ENCODE measurements around the gene ANXA4.
"Not testable (repeated sequence)": the region's sequence is repeated elsewhere in the genome, so short reads cannot be mapped to it uniquely, and the experiment has no call there.

The ANXA4 gene

DNA sequence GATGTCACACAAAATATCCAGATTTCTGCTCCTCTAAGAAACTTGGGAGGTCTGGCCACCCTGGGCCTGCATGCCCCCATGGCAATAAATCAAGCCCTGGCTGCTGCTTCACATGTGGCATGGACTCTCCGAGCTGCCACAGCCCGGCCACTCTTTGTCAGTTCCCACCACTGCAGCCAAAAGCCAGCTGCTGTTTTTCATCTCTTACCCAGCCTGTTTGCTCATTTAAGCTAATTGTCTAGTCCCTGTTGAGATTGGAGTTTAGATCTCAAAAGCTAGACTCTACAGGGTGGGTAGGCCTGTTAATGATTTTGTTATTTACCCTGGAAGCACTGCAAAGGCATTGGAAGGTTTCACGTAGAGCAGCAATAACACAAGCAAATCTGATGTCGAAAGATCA is 20.9 kb upstream of the ANXA4 start:
- DNase-seq = peak; percentile 61

- DNase-seq = no peak
Measured at GRCh38 chr2:69723791-69724190, 18.1 kb upstream of the ANXA4 start.

DNA sequence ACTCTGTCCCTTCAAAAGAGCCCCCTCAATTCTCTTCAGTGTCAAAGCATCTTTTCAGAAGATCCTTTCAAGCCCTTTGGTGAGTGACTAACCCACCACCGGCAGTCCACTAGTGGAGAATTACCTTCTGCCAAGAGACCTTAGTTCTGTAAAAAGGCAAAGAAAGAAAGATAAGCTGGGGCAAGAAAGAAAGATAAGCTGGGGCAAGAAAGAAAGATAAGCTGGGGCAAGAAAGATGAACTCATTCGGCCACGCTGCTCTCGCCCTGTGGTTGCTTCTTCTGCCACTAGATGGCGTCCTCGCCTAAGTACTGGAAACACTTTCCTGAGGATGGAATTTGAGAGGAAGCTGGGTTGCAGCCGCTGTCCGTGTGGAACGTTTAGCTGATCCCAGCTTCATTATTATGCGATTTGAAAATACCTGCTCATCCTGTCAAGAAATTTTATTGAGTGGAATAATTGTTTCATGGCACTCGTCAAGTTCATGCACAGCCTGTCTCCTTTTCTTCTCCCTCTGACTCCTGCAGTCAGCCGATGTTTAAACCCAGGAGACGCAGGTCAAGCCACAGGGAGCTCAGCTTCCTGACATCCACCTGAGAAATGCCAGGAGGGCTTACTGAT is 17.3 kb upstream of the ANXA4 start:
- peak; percentile 69 for DNase-seq

DNA sequence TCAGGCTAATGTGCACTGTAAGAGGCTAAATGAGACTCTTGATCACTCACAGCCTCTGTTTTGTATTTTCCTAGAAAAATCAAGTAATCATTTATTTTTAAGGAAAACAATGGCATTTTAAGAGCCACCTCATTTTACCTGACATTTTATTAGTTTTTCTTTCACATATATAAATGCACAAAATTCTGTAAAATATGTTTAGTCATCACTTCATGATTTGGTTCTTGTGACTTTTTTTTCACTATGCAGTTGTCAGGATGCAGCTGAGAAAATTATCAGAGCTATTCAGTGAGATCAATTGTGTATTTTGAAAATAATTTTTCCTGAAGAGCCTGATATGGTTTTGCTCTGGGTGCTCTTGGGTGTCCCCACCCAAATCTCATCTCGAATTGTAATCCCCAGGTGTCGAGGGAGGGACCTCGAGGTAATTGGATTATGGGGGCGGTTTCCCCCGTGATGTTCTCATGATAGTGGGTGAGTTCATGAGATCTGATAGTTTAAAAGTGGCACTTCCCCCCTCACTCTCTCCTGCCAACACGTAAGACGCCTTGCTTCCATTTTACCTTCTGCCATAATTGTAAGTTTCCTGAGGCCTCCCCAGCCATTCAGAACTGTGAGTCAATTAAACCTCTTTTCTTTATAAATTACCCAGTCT is 16.1 kb upstream of the ANXA4 start:
- no peak for DNase-seq

DNA sequence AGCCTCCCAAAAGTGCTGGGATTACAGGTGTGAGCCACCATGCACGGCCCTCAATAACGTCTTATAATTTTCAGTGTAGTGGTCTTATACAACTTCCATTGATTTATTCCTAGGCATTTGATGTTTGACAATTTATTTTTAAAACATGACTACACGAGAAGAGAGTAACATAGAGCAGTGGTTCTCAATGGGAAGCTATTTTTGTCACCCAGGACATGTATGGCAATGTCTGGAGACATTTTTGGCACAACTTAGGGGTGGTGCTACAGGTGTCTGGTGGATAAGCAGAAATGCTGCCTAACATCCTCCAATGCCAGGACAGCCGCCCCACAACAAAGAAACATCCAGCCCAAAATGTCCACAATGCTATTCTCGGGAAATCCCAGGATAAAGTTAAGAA is 12.7 kb upstream of the ANXA4 start:
- DNase-seq = no peak

- no peak for DNase-seq
Measured at GRCh38 chr2:69729781-69730180, 12.2 kb upstream of the ANXA4 start.

DNA sequence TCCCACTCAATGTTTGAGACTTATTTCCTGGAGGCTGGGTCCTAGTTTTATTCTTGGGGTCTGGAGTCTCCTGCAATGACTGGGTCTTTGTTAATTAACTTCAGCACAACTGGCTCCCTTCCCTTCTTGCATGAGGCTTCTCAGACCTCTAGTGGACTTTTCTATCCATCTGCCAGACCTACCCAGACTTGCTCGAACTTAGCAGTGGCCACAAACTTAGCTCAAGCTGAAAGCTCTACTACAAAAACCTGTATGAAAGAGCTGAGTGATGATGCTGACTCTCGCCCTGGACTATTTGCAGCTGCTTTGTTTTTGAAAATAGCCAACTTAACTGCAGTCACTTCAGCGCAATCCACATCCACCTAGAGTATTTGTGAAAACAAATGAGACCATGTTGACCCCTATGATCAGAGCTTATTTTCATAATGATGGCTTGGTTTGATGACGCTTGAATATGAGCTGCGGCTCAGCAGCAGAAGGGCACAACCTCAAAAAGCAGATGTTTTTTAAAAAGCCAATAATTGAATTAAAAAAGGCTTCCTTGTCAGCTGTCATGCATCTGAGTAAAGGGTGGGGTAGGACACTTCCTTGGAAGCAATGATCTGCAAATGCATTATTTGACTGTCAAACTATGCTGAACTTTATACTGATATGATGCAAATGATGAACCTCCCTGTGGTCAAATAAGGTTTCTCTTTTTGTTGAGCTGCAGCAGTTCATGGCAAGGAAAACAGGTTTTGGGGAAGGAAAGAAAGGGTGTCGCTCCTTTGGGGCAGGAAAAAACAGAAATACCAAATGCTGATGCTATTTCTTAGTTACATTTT is 10.6 kb upstream of the ANXA4 start:
- no peak for DNase-seq

- no peak for DNase-seq
Measured at GRCh38 chr2:69733342-69734034, 8.4 kb upstream of the ANXA4 start.

DNA sequence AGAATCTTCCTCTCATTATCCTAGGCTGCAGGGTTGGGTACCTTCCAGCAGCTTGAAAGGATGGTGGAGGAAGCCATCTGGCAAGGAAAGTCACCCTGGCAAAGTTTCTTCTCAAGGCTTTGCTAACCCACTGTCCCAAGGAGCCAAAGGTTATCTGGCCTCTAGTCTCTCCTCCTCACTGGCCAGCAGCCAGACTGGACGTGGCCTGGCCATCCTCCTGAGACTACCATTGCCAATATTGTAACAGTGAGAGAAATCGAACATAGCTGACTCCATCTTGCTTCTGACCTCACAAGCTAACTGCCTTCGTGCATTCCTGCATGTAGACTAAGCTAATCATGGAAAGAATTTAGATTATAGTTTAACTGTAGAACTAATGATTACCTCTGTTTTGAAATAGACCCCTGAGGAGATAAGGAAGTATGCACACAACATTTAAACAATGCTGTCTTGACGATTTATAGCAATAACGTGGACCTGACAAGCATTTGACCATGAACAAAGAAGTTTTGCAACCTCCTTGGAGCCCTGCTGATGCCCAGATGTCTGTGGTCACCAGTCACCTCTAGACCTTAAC is 7.8 kb upstream of the ANXA4 start:
- no peak for DNase-seq

DNA sequence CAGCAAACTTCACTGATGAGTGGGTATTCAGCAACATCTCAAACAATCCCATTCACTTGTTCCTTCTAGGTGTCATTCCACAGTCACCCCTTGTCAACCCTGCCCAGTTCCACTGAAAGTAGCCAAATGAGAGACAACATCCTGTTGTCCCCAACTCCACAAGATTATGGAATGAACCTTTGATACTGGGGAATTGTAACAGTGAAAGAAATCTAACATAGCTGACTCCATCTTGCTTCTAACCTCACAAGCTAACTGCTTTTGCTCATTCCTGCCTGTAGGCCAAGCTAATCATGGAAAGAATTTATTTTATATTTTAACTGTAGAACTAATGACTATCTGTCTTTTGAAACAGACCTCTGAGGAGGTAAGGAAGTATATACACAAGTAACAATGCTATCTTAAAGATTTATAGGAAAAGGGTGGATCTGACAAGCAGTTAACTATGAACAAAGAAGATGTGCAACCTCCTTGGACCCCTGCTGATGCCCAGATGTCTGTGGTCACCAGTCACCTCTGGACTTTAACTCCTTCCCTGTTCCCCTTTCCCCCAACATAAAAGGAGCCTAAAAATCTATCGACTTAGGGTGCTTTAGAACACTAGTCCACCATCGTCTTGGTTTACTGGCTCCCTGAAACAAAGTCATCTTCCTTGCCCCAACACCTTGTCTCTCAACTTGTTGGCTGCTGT is 6.9 kb upstream of the ANXA4 start:
- no peak for DNase-seq

DNA sequence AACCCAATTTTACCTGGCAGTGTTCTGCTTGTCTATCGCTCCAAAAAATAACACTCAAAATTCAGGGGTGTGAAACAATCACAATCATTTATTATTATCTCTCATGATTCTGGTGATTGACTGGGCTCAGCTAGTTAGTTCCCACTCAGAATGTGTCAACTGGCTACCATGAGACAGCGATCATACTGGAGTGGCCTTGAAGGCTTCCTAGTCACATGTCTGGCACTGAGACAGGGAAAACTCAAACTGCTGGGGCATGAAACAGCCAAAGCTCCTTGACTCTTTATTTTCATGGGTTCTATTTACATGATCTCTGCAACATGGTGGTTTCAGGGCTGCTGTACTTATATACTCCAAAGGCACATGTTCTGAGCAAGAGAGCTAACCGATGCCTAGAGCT is 6.2 kb upstream of the ANXA4 start:
- no peak for DNase-seq

GRCh38 chr2:69738149-69738548 is 3.8 kb upstream of the ANXA4 start:
- DNase-seq = not testable (repeated sequence)

- DNase-seq = no peak
Measured at GRCh38 chr2:69740502-69740951, 1.4 kb upstream of the ANXA4 start.

- peak; percentile 55 for DNase-seq
Measured at GRCh38 chr2:69741229-69741574, 732 bp upstream of the ANXA4 start.

- peak; percentile 47 for DNase-seq
Measured at GRCh38 chr2:69742322-69742952, 503 bp downstream of the ANXA4 start.

GRCh38 chr2:69743847-69744264 is 1.9 kb downstream of the ANXA4 start:
- no peak for DNase-seq

- DNase-seq = no peak
Measured at GRCh38 chr2:69744456-69744855, 2.5 kb downstream of the ANXA4 start.

- DNase-seq = no peak
Measured at GRCh38 chr2:69745035-69745434, 3.1 kb downstream of the ANXA4 start.

- no peak for DNase-seq
Measured at GRCh38 chr2:69750246-69750645, 8.3 kb downstream of the ANXA4 start.

- DNase-seq = no peak
Measured at GRCh38 chr2:69753659-69754363, 11.9 kb downstream of the ANXA4 start.

GRCh38 chr2:69754633-69755032 is 12.7 kb downstream of the ANXA4 start:
- DNase-seq = no peak
